Gastroesophageal sphincter (tissue), 3 donors: Measurements from ENCODE around the gene ZNF266.

Experiments used
- CTCF ChIP-seq, 4 experiments: fragments of 200-600 bp in 2 of 4; fragments of 450-650 bp in 2 of 4; sonication (generic) in 1 of 4; IDR thresholded peaks; one replicate each; pipeline ENCODE4 v1.5.1; 2017 to 2019; ENCODE audit warnings: antibody characterized with exemption in 4 of 4, mild to moderate bottlenecking in 2 of 4, moderate library complexity in 2 of 4
- POLR2A ChIP-seq, 2 donors: fragments of 450-650 bp; IDR thresholded peaks; one replicate each; pipeline ENCODE4 v1.6.1; 2017; ENCODE audit warnings: antibody characterized with exemption in 2 of 2, mild to moderate bottlenecking in 2 of 2, moderate library complexity in 1 of 2
- POLR2AphosphoS5 ChIP-seq: sonication (generic); formaldehyde crosslinking; IDR thresholded peaks from one replicate; pipeline ENCODE4 v1.6.1; 2017; ENCODE audit warnings: antibody characterized with exemption

- TF ChIP-seq CTCF (IDR thresholded peaks at IDR 0.05) (peak in 1 of 4 experiments; percentile 54), POLR2A (IDR thresholded peaks at IDR 0.05) (no peak), POLR2AphosphoS5 (no peak)
Measured at GRCh38 chr19:9431475-9431874, 3.9 kb downstream of the ZNF266 start.
